Effector CD4-positive, alpha-beta T cell (primary cell): ENCODE results near the gene CHMP6.
"Not testable (repeated sequence)": the region's sequence is repeated elsewhere in the genome, so short reads cannot be mapped to it uniquely, and the experiment has no call there.

Experiments used
- DNase-seq: peaks from one replicate; pipeline ENCODE4 v3.0.0-alpha.2; 2020

Gene CHMP6

DNA sequence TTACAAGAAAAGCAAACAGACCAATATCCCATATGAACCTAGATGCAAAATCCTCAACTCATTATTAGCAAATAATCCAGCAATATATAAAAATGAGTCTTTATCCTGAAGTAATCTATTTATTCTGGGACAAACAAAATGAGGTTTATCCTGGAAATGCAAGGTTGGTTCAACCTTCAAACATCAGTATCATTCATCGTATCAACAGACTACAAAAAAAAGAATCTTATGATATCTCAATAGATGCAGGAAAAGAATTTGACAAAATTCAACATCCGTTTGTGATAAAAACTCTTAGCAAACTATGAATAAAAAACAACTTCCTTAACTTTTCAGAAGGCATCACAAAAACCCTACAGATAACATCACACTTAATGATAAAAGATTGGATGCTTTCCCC lies 24.9 kb downstream of the CHMP6 start:
- DNase-seq = no peak

DNA sequence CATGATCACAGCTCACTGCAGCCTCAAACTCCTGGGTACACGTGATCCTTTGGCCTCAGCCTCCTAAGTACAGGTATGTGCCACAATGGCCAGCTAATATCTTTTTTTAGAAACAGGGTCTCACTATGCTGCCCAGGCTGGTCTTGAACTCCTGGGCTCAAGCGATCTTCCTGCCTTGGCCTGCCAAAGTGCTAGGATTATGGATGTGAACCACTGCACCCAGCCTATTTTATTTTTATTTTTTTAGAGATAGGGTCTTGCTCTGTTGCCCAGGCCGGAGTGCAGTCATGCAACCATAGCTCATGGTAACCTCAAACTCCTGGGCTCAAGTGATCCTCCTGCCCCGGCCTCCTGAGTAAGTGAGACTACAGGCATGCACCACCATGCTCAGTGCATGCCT lies 25.7 kb downstream of the CHMP6 start:
- not testable (repeated sequence) for DNase-seq

DNA sequence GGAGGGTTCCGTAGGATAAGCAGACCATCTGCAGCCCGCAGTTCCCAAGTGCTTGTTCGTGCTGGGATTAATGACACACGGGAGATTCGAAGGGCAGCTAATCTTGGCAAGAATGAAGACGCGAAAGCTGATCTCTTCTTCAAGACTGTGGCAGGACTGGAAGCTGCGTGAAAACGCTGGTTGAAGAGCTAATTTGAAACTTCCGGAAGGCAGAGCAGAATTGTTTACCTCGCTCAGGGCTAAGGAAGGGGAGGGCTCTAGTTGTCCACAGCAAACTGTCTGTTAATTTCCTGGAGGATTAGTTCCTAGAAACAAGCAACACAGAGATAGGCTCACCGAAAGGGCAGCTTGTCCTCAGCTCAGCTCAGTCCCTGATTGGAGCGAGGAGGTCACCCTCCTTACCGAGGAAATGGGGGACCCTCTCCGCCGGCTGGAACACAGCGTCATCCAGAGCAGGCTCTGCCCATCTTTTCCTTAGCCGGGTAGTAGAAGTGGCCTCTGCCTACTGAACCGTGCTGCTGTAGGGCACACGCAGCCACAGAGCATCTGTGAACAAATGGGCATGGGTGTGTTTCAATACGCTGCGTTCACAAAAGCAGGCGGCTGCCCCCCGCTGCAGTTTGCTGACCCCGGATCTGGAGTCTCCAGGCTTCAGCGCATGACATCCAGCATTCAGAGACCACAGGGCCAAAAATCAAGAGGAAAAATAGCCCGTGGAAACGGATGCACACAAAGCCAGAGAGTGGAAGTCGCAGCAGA lies 26.6 kb downstream of the CHMP6 start:
- no peak for DNase-seq

DNA sequence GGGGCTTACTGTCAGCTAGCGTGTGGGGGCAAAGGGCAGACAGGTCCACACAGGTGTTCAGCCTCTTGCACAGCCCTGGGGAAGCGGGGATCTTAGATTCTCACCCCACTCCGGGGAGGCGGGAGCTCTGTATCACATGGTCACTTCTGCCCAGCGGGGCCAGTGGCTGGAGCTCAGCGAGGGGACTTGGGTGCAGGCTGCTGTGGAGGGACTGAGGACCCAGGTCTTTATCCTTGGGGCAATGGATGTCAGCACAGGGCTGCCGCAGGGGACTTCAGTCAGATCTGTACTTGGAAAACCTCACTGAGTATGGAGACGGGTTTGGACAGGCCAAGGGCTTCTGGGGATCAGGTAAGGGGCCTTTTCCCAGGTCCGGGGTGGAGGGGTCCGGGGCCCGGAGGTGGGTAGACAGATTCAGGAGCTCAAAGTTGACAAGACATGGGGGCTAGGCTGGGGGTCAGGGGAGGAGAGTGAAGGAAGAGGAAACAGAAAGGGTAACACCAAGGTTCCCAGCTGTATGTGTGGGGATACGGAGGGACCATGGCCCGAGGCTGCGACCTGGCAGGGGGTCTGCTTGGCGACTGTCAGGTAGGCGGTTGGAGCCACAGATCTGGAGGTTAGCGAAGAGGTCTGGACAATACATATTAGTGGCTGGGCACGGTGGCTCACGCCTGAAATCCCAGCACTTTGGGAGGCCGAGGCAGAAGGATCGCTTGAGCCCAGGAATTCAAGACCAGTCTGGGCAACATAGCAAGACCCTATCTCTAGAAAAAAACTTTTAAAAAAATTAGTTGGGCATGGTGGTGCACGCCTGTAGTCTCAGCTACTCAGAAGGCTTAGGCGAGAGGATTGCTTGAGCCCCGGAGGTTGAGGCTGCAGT lies 28.2 kb downstream of the CHMP6 start:
- no peak for DNase-seq

DNA sequence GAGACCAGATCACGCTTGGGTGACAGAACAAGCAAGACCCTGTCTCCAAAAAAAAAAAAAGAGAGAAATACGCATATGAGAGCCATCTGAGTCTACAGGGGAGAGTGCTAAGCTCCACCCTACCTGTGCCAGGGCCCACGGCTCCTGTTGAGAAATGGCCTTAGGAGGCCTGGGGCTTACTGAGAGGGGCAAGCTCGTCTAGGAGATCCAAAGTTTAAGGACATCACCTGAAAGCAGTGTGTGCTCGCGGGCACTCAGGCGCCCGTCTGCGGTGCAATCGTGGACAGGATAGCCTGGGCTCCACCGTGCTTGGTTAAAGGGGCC lies 28.8 kb downstream of the CHMP6 start:
- DNase-seq = no peak

DNA sequence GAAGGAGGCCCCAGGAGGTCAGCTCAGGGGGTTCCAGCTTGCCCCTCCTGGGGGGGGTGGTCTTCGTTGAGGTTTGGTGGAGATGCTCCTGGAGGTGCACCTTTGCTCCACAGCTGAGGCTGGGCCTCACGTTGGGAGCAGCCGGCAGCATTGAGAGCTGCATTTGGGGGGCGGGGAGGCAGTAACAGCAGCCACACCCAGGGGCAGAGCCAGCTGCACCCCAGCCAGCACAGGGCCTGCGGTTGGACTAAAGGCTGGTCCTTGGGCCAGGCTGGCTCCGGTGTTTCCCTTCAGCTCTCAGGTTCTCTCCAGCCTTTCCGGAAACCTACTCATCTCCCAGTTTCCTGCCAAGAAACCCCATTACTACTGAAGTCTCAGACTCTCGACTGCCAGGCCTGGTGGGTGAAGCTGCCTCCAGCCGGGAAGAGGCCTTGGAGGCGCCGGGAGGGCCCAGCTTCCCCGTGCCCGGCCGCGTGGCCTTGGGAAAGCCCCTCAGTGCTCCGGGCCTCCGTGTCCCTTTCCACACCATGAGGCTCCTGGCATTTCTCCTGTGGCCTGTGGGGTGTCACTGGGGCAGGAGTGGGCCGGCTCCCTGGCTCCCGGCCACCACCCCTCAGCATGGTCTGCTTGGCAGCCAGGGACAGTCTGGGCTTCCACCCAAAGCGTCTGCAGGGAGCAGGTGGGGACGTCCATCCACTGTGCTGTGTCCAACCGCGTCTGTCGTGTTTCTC lies 29.3 kb downstream of the CHMP6 start:
- DNase-seq = no peak

DNA sequence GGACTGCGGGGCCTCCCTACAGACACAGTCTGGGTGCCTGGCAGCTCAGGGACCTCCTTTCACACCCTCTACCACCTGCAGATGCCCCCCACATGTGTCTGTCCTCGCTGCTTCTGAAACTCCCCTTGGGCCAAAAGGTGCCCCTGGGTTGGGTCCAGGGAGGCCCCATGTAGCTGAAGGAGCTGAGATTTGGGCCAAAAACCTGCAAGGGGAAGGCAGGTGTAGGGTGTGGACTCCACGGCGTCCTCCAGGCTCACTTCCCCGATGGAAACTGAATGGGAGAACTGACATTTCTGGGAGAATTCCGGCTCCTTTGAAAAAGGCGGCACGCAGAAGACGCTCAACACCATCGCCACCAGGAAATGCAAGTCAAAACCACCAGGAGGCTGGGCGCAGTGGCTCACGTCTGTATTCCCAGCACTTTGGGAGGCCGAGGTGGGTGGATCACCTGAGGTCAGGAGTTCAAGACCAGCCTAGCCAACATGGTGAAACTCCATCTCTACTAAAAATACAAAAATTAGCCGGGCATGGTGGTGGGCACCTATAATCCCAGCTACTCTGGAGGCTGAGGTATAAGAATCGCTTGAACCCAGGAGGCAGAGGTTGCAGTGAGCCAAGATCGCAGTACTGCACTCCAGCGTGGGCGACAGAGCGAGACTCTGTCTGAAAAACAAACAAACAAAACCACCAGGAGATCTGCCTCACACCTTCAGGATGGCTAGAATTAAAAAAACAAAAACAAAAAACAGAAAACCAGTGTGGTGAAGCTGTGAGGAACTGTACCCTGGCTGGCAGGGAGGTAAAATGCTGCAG lies 30.1 kb downstream of the CHMP6 start:
- DNase-seq = no peak

DNA sequence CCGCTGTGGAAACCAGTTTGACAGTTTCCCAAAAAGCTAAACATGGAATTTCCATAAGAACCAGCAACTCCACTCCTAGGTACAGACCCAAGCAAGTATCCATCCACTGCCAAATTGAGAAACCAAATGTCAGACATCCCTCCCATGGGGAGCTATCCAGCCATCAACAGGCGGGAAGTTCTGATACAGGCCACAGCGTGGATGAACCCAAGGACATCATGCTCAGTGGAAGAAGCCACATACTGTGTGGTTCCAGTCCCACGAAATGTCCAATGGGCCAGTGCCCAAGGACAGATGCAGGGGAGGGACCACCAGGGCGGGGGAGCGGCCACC lies 30.7 kb downstream of the CHMP6 start:
- no peak for DNase-seq

- DNase-seq = no peak
Measured at GRCh38 chr17:81025065-81025740, 33.6 kb downstream of the CHMP6 start.

DNA sequence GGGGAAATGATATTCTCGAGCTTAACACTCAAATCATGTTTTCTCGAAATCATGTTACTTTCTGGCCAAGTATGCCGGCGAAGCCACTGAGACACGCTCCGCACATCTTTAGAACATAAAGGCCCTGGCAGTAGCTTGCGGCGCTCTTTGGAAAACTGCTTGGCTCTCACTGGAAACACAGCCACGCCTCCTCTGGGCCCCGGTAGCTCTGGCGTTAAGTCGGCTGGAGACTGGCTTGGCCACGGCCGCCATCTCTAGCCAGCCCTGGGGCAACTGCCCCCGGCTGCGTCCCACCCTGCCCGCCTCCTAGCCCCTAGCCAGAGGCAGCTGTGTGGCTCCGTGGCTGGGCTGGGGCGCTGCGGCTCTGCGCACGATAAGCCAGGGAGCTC lies 34.1 kb downstream of the CHMP6 start:
- DNase-seq = no peak

DNA sequence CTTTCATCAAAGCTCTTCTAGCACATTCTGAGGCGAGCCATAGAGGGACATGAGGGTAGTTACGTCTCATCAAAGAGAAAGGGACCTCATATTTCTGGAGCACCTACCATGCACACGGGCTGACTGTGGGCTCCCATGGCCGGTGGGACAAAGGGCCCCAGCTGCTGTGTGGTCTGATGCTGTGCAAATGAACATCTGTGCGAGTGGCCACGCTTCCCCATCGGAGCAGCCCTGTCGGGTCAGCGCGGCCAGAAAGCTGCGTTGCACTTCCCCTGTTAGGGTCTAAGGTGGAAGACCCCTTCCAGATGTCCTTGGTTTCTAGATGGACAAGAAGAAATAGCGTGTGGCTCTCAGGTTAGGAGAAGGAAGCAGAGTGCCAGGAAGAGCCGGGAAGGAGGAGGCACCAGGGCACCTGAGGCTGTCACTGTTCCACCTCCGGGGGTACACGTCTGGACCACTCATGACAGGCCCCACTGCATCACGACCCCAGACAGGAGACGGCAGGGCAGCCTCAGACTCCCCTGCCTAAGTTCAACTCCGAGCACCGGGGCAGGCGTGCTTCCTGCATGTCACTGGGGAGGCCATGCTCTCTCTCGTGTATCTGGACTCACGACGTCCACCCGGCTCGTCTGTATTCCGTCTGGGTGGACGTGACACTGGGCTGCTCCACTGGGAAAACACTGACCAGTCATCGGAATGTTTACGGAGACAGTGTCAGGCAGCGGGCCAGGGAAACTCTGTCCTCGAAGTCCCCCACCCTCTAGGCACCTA lies 34.8 kb downstream of the CHMP6 start:
- no peak for DNase-seq

DNA sequence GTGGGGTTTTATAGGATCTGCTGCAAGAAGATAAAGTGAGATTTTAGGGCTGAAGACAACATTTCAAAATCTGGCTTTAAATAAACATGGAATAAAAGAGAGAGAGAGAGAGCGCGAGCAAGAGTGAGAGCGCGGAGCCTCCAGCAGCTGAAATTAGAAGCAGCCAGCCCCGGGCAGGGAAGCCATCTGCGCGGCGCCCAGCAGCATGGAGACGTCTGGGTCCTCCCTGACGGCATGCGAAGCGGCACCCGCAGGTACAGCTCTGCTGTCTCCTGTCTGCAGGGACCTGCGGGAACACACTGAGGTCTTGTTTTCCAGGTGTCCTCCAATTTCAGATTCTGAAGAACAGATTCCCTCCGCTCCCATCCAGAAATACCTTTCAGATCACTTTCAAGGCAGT lies 35.4 kb downstream of the CHMP6 start:
- no peak for DNase-seq

- DNase-seq = no peak
Measured at GRCh38 chr17:81027591-81028505, 36.2 kb downstream of the CHMP6 start.

DNA sequence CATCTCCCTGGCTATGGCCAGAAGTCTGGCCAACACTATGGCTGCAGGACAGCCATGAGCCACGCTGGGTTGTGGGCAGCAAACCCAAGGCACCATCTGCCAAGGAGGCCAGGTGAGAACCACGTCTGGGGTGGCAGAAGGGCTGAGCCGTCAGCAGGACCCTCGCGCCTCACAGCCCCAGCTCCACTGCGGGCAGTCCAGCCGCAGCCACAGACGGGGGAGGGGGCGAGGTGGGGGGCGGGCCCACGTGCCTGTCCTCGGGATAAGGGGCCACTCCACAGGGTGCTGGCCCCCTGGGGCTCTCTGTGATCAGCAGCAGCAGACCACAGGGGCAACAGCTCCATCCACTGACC lies 36.8 kb downstream of the CHMP6 start:
- no peak for DNase-seq

GRCh38 chr17:81029859-81030258 lies 38.2 kb downstream of the CHMP6 start:
- no peak for DNase-seq

- DNase-seq = not testable (repeated sequence)
Measured at GRCh38 chr17:81030312-81030711, 38.7 kb downstream of the CHMP6 start.

DNA sequence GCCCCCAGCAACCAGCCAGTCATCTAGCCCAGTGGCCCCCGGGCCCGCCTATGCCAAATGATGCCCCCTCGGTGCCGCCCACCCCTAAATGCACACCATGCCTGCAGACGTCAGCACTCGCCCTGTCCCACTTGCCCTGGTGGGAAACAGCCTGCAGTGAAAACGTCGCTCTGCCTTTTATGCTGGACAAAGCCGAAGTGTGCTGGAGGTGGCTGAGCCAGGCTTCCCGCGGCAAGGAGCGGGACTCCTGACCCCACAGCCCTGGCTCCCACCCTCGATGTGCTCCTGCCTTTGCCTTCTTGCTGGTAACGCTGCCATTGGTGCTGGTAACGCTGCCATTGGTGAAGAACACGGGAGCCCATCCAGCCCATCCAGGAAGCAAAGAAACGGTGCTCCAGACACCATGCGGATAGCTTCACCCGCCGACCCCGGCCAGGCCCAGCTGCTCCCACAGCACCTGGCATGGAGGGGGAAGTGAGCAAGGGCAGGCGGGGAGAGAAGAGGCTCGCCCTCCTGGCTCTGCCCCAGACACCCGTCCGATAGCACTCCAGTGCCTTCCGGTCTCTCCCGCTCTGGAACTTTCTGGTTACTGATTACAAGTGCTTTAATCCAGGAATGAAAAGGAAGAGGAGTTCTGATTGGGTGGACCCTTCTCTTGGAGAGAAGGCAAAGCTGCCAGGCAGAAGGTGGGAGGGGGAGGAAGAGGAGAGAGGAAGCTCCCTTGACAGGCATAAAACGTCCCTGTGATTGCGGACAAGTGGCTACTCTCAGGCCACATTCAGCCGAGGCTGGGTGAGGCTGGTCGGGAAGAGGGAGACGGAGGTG lies 39.3 kb downstream of the CHMP6 start:
- DNase-seq = no peak

DNA sequence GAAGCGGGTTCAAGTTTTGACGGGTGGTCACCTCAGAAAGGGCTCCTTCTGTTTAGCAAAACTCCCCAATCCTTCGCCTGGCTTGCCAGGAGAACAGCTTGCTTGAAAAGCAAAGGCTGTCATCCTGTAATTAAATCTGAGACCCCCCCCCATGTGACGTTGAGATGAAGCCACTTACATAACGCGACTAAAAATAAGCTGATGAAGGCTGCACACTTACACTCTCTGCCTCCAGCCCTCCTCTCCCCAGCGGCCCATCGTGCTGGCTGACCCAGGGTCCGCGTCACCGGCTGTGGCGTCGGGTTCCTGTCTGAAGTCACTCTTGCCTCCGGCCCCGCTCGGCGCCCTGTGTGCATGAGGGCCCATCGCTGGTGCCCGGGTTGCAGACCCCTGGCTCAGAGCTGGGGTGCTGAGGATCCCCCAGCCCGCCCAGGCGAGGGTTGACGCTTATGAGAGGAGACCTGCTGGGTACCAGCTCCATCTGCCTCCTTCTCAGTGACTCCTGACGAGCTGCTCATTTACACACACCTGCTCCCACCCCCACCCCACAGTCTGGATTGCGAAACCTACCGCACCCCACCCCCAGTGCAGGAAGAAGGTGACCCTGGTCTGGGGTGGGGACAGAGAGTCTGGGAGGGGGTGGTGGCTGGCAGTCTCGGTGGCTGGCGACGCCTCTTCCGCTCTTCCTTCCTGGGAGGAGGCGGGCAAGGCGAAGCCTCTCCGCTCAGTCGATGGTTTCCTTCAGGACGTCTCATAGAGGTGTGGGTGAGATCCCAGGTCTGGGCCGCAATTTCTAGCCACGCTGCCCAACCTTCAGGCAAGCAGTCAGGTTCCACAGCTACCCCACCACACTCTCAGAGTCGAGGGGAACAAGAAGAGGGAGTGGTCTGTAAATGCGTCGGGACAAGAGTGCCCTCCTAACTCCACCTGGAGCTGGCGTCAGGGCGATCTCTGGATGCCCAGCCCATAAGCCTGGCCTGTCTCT lies 40.2 kb downstream of the CHMP6 start:
- DNase-seq = no peak
